OCI-LY3 (cell line): Measurements from ENCODE around the gene BIN2.
A peak's percentile ranks its signal among the peaks of the same experiment; 100 is the strongest.

Experiments used
- CTCF ChIP-seq: fragments of 200-600, 300-600 bp; sonication (generic); IDR thresholded peaks from 2 replicates; pipeline ENCODE4 v1.5.1; 2014; ENCODE audit warnings: antibody characterized with exemption, low read length, low read depth
- EZH2phosphoT487 ChIP-seq: fragments of 200-600 bp; shearing (Covaris generic); IDR thresholded peaks from 2 replicates; pipeline ENCODE4 v1.6.1; 2018; ENCODE audit warnings: antibody characterized with exemption, mixed run types, low read depth

GRCh38 chr12:51351913-51352532, 28.0 kb upstream of the BIN2 start:
- TF ChIP-seq CTCF (peak; percentile 85), EZH2phosphoT487 (no peak)
